ENCODE results near the gene SLC7A11.
"Not testable (repeated sequence)": the region's sequence is repeated elsewhere in the genome, so short reads cannot be mapped to it uniquely, and the experiment has no call there.

Gene SLC7A11

GRCh38 chr4:138242834-138243156 lies 646 bp upstream of the SLC7A11 start:
- no peak for DNase-seq (ENCODE audit: low read depth in 2 of 2)

DNA sequence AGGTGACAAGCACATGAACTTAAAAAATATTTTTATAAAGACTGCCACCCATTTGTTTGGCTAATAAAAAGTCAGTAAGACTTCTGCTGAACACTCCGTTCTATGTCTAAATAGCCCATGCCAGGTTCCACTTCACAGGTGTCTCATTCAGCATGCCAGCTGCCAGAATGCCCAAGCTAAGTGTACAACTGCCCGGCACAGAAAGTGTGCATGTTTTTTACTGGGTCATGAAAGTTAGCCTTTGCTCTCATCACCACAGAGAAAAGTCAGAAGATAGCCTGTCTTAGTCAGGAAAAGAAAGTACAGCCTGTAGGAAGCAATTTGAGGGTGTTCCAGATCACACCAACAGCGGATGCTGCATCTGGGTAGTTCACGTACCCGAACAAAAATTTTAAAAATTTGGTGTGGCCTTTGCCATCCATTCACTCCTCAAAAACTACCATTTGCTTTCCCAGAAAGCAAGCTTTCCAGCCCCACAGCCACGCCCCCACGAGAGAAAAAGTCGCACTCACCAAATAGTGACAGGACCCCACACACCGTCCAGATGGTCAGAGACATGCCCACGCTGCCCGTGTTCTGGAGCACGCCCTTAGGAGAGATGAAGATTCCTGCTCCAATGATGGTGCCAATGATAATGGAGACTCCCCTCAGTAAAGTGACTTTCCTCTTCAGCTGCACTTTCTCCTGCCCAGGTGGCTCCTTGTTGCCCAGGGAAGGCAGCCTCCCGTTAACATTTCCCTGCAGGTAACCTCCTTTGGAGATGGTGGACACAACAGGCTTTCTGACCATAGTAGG lies 671 bp downstream of the SLC7A11 start:
- DNase-seq (ENCODE audit: low read depth in 2 of 2): no peak

- DNase-seq (ENCODE audit: low read depth in 2 of 2): no peak
Measured at GRCh38 chr4:138239491-138239890, 2.7 kb downstream of the SLC7A11 start.

- DNase-seq (ENCODE audit: low read depth in 2 of 2): no peak
Measured at GRCh38 chr4:138238521-138239292, 3.4 kb downstream of the SLC7A11 start.

GRCh38 chr4:138237132-138237531 lies 5.0 kb downstream of the SLC7A11 start:
- DNase-seq (ENCODE audit: low read depth in 2 of 2): not testable (repeated sequence)

DNA sequence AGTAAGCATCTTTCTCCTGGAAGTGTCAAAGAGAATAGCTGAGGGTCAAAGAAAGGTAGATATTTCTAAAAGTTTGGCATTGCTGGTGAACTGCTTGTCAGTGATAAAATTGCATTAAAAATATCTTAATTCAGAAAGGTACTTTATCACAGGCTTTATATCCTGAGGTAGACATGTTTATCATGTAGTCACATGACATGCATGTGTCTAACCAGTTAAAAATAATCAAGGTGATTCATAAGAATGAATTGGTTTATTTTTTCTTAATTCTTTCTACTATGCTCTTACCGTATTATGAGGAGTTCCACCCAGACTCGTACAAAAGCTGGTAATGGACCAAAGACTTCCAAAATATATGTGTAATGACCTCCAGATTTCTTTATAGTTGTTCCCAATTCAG lies 6.1 kb downstream of the SLC7A11 start:
- no peak for DNase-seq (ENCODE audit: low read depth in 2 of 2)

DNA sequence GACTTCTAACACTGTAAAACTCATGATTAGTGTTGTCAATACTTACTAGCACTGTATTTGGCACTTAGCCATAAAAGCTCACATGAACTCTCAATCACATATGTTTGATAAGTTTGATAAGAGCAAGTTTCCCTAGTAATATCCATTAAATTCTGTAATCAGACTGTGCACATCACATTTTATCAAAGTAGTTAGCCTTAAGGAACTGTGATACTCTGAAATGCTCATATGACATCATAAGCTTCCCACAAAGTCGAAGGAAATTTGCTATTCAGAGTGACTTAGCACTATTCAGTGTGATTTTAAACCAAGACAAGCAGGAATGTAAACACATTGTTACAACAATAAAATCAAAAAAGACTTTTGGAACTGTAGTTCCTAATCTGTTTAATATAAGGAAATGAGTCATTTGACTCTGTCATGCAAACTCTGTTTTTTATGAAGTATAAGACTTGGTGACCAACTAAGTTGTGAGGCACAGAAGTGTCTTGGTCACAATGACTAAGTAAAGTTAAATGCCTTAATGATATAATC lies 6.7 kb downstream of the SLC7A11 start:
- DNase-seq (ENCODE audit: low read depth in 2 of 2): no peak

DNA sequence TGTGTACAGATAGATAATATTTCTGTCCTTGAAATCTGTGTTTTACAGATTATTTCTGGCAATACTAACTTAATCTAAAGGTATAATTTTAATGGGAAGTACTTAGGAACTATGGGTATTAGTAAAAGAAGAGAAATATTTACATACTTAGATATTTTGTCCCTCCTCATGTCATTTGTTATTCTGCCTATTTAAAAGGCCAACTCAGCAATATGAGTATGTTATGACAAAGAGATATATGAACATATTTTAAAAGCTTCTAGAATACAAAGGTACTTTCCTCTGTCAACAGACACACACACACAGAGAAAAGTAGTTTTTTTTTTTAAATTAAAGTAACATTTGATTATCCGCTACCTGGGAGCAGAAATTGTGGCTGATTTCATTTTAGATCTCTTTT lies 7.9 kb downstream of the SLC7A11 start:
- DNase-seq (ENCODE audit: low read depth in 2 of 2): no peak

DNA sequence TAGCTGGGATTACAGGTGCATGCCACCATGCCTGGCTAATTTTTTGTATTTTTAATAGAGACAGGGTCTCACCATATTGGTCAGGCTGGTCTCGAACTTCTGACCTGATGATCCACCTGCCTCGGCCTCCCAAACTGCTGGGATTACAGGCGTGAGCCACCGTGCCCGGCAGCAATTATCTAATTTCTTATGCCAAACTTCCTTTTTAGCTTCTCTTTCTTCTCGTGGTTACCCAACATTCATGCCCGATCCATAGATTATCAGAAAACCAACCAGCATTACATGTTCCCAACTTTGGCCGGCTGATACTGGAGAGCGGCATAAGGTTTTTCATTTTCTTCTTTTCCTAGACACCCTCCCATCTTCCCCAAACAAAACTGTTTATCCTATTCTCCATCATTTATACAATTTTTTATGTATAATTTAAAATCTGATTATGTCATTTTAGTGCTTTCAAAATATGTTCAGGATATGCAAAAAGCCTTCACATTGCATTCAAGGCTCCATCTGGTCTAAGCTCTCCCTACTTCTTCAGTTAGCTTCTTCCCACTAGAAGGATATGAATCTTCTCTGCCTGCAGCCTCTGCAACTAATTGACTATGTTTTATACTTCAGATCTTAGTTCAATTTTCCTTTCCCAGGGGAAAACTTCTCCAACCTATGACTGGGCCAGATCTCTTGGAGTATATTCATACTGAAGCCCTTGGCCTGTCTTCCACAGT lies 8.7 kb downstream of the SLC7A11 start:
- no peak for DNase-seq (ENCODE audit: low read depth in 2 of 2)

DNA sequence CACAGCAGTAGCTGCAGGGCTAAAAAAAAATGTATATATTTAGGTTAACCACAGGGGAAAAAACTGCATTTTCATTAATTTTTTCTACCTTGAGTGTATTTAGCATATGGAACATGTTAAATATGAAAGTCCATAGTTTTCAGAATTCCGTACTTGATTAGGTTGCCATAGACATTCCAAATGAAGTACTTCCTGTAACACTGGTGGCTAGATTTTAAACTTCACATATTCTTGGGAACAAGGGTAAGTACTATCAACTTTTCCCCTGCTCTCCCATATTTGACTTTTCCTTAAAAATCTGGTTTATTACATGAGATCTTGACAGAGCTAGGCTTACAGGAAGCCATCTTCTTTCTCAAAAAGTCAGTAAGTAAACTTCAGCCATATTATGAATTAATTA lies 9.8 kb downstream of the SLC7A11 start:
- no peak for DNase-seq (ENCODE audit: low read depth in 2 of 2)

- no peak for DNase-seq (ENCODE audit: low read depth in 2 of 2)
Measured at GRCh38 chr4:138230048-138230447, 12.1 kb downstream of the SLC7A11 start.

DNA sequence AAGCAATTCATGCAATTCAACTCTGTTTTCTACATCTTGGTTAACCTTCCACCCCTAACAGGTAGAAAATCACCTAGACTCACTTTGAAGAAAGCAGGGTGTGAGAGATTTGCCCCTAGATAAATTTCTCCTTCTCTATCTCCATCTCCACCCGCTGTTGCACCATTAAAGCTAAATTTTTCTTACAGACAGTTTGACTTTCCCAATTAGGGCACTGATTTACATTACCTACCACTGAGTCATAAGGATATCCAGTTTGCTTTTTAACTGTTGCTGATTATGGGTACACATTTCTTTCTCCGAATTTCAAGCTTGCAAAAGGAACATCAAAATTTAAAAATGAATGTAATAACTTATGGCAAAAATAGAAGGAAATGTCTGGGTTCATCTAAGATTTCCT lies 13.0 kb downstream of the SLC7A11 start:
- DNase-seq (ENCODE audit: low read depth in 2 of 2): no peak

DNA sequence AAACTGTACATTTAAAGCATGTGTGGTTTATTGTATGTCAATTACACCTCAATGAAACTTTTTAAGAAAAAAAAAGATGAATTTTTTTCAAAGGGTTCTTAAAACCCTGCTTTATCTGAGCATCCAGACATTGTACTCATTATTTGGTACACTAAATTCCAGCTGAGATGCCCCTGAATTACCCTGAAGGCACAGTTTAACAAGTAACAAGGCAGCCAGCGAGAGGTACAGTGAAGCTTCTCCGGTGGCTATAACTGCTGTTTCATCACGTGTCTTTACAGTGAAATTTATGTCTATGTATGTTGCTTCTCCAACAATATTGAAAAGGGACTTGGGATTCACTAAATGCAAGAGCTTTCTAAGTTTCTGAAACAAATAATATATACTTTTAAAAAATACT lies 15.8 kb downstream of the SLC7A11 start:
- no peak for DNase-seq (ENCODE audit: low read depth in 2 of 2)

DNA sequence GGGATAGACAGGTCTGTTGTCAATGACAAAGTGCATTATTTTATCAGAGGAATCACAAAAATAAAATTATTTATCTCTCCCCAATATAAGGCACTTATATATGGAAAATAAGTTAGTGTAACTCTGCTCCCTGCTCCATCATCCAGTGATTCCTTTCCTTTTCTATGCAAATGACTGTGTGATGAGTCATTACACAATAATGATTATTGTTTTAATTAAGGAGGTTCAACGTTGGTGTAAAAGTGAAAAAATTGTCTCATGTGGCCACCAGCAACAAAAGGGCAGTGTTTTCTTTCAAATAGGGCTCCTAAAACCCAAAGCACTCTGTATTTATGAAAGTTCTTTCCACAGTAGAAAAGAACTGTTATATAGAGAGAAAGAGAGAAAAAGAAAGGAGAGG lies 16.7 kb downstream of the SLC7A11 start:
- no peak for DNase-seq (ENCODE audit: low read depth in 2 of 2)

- DNase-seq (ENCODE audit: low read depth in 2 of 2): no peak
Measured at GRCh38 chr4:138224614-138225013, 17.5 kb downstream of the SLC7A11 start.

DNA sequence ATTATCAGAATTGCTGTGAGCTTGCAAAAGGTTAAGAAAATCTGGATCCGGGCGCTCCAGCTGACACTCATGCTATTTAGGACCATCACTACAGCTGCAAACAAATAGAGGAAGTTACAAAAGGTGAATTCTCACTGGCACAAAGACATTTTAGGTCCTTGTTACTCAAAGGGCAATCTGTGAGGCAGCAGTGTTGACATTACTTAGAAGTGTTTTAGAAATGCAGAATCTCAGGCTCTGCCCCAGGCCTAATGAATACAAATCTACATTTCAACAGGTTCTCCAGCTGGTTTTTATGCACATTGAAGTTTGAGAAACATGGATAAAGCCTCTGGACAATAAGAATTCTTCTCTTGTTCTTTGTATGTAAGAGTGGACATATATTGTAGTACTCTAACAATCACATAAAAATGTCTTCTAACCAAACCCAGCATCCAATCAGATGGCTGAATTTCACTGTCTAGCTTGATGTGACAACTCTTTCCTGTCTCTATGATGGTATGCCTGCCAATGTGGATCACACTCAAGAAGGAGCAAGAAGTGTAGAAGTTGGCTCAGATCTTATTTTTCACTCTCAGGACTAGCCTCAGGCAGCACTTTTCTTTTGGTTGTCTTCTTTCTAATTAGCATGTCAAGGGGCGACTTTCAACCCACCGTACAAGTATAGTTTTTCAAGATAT lies 18.8 kb downstream of the SLC7A11 start:
- DNase-seq (ENCODE audit: low read depth in 2 of 2): no peak

GRCh38 chr4:138222046-138222445 lies 20.1 kb downstream of the SLC7A11 start:
- DNase-seq (ENCODE audit: low read depth in 2 of 2): no peak

DNA sequence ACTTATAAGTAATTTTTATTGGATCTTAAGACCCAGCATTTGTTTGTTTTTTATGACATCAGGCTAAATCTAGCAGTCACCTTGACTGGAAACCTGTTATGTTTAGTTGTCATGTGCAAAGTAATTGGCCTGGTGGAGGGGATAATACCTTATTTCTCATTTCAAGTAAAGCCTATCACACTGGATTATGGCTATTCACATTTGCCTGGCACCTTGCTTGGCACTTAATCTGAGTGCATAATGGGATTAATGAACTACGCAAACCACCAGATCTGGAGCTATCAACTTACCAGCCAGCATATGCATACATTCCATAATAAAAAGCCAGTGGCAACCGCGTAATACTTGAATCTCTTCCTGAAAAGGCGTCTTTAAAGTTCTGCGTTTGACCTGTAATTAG lies 23.2 kb downstream of the SLC7A11 start:
- DNase-seq (ENCODE audit: low read depth in 2 of 2): no peak

DNA sequence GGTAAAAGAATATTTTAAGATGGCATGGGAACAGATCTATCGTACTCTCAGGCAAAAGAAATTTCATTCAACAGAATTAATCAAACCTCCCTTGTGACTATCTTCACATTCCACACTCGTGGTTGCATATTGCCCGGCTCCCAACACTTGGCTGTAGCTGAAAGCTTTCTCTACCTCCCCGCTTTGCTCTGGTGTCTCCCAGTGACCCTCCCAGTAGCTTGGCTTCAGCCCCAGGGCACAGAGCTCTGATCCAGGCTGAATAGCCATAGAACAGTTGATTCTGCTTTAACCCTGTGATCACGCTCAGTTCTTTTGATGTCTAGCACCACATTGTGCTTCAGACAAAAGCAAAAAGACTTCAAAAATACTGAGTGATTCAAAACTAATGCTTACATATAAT lies 24.6 kb downstream of the SLC7A11 start:
- DNase-seq (ENCODE audit: low read depth in 2 of 2): no peak

DNA sequence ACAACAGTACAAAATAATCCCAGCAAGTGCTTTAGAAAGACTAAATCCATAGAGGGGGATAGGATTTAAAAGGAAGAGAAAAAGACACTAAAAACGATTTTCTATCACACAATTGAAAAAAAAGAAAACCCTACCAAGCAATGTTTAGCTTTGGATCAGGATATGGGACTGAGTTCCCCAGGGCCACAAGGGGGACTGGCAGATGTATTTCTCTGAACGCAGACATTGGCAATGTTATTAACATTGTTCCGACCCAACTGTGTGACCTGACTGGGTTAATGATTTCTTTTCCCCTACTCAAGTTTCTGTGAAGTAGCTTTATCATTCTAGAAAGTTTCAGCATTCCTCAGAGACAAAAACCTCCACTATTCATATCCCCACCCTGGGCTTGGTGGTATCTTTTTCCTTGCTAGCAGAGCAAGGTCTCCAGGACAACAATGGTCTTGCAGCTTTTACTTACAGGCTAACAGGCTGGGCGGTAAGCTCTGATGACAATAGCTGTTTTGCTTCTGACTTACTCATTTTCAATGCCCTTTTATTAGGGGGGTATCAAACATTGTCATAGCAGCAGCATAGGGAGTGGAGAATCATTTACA lies 25.8 kb downstream of the SLC7A11 start:
- DNase-seq (ENCODE audit: low read depth in 2 of 2): no peak

- DNase-seq (ENCODE audit: low read depth in 2 of 2): not testable (repeated sequence)
Measured at GRCh38 chr4:138210576-138210975, 31.6 kb downstream of the SLC7A11 start.

- no peak for DNase-seq (ENCODE audit: low read depth in 2 of 2)
Measured at GRCh38 chr4:138209094-138209493, 33.1 kb downstream of the SLC7A11 start.

All from stimulated activated CD4-positive, alpha-beta T cell treated with anti-CD3 and anti-CD28 coated beads, Interleukin-1b, Interleukin-23, amount 100 ng/mL, for 4 hours (primary cell).